ENCODE measurements around the gene LMO7. TPM values are rescaled to one million over a fixed set of nuclear protein-coding genes. Genes with fewer than 3 reads are reported as not detected.

LMO7 gene
- total and polyA plus RNA-seq, 2 of the 13 experiments (the other 11 are each of a cell fraction or from before 2014, with no cell fraction given): 34.0 to 121 TPM

GRCh38 chr13:75813323-75813722 is 177.2 kb downstream of the LMO7 start:
- BruUV-seq (replicated peaks): no TSS peak
- DNase-seq (ENCODE audit: low spot score): no peak
- Histone ChIP-seq H3K36me3 (replicated peaks in 1 of 2; ENCODE audit: control insufficient read depth in 1 of 2, insufficient read depth in 2 of 2, low read length in 2 of 2) (peaks cover 7 to 26% of the 10 kb centered on the region in 2 experiments), H3K4me1 (ENCODE audit: insufficient read depth, low read length) (no peaks in the 10 kb centered on the region), H3K4me3 (replicated peaks in 1 of 3; ENCODE audit: insufficient read depth in 1 of 3, low read depth in 2 of 3, low read length in 3 of 3) (no peak overlapping the region), H3K9ac (ENCODE audit: insufficient read depth, low read depth, low read length) (no peak overlapping the region), H2AFZ (ENCODE audit: low read length) (no peak overlapping the region), H3K4me2 (ENCODE audit: low read depth, low read length) (no peak overlapping the region), H3K27me3 (ENCODE audit: control insufficient read depth in 1 of 2, insufficient read depth in 2 of 2, low read length in 2 of 2) (no peaks in the 10 kb centered on the region), H3K79me2 (ENCODE audit: insufficient read depth, low read length) (peaks cover 12% of the 10 kb centered on the region), H3K27ac (ENCODE audit: extremely low read length, insufficient read depth, low read length) (no peak overlapping the region), H4K20me1 (ENCODE audit: insufficient read depth, low read length) (peaks cover 3% of the 10 kb centered on the region; the same call in 1 of the 2 replicates), H3K9me3 (ENCODE audit: low read length) (no peaks in the 10 kb centered on the region)
- FAIRE-seq: no peak
- peak; percentile 51 for ATAC-seq
- no peak for TF ChIP-seq ZNF75D (CRISPR knock-in tag; IDR thresholded peaks at IDR 0.05; ENCODE audit: borderline replicate concordance)
- ChIA-PET POLR2A (no interaction called here), CTCF (ENCODE audit: low intra/inter-chr PET ratio, low total read pairs) (no interaction called here)
- intact Hi-C loops (cut with micrococcal nuclease; ENCODE audit: unreplicated experiment): no loop called here
- in situ Hi-C loops (cut with HindIII; ENCODE audit: extremely low pct_ligation_motif_present, low pct_unique_long_range_greater_than_20kb): no loop called here
- WGBS (ENCODE audit: low lambda C conversion rate): 100% methylated on average over 2 of the region's 3 CpGs

GRCh38 chr13:75818179-75818967 is 182.2 kb downstream of the LMO7 start:
- no peaks in the 10 kb centered on the region for H3K27me3 ChIP-seq (ENCODE audit: control insufficient read depth in 1 of 2, insufficient read depth in 2 of 2, low read length in 2 of 2)
- no peak overlapping the region for H3K27ac ChIP-seq (ENCODE audit: extremely low read length, insufficient read depth, low read length)
- H3K9ac ChIP-seq (ENCODE audit: insufficient read depth, low read depth, low read length): no peak overlapping the region
- intact Hi-C loops (cut with micrococcal nuclease; ENCODE audit: unreplicated experiment) (no loop called here), in situ Hi-C loops (cut with HindIII; ENCODE audit: extremely low pct_ligation_motif_present, low pct_unique_long_range_greater_than_20kb) (no loop called here)
- no peaks in the 10 kb centered on the region for H3K9me3 ChIP-seq (ENCODE audit: low read length)
- no peak overlapping the region for H3K4me2 ChIP-seq (ENCODE audit: low read depth, low read length)
- BruUV-seq (replicated peaks): no TSS peak
- H3K4me3 ChIP-seq (replicated peaks in 1 of 3; ENCODE audit: insufficient read depth in 1 of 3, low read depth in 2 of 3, low read length in 3 of 3): no peak overlapping the region
- WGBS (ENCODE audit: low lambda C conversion rate): 95% methylated on average over 9 of the region's 9 CpGs
- FAIRE-seq: no peak
- peaks cover 3% of the 10 kb centered on the region; the same call in 1 of the 2 replicates for H4K20me1 ChIP-seq (ENCODE audit: insufficient read depth, low read length)
- H3K4me1 ChIP-seq (ENCODE audit: insufficient read depth, low read length): no peaks in the 10 kb centered on the region
- H3K36me3 ChIP-seq (replicated peaks in 1 of 2; ENCODE audit: control insufficient read depth in 1 of 2, insufficient read depth in 2 of 2, low read length in 2 of 2): peaks cover 12 to 49% of the 10 kb centered on the region in 2 experiments
- no peak for TF ChIP-seq HNF1A (IDR thresholded peaks at IDR 0.05; ENCODE audit: low read depth)
- TF ChIP-seq HNF1A (CRISPR knock-in tag; IDR thresholded peaks at IDR 0.05; ENCODE audit: borderline replicate concordance): no peak
- TF ChIP-seq ZNF382 (CRISPR knock-in tag; IDR thresholded peaks at IDR 0.05; ENCODE audit: borderline replicate concordance): no peak
- TF ChIP-seq ZBTB46 (CRISPR knock-in tag; IDR thresholded peaks at IDR 0.05; ENCODE audit: borderline replicate concordance): no peak
- TF ChIP-seq YY1 (IDR thresholded peaks at IDR 0.05; ENCODE audit: insufficient read depth, insufficient replicate concordance, low read depth, low read length): no peak
- TF ChIP-seq ISX (CRISPR knock-in tag; conservative IDR thresholded peaks at IDR 0.05): no peak
- TF ChIP-seq FOSL2 (CRISPR knock-in tag; IDR thresholded peaks at IDR 0.05): no peak
- TF ChIP-seq ATF6 (CRISPR knock-in tag; conservative IDR thresholded peaks at IDR 0.05): no peak
- H3K79me2 ChIP-seq (ENCODE audit: insufficient read depth, low read length): peaks cover 5% of the 10 kb centered on the region
- no peak for DNase-seq (ENCODE audit: low spot score)
- H2AFZ ChIP-seq (ENCODE audit: low read length): no peak overlapping the region
- POLR2A ChIA-PET: no interaction called here
- ATAC-seq: no peak
- CTCF ChIA-PET (ENCODE audit: low intra/inter-chr PET ratio, low total read pairs): no interaction called here

Data from HepG2 (cell line).